ENCODE data around the gene RNU7-1.

Gene RNU7-1

GRCh38 chr12:6966351-6966750 lies 22.7 kb downstream of the RNU7-1 start:
- TF ChIP-seq CTCF (IDR thresholded peaks at IDR 0.05; ENCODE audit: insufficient read depth, low read depth, low read length, missing control alignments) = no peak
- DNase-seq (ENCODE audit: low read depth) = peak; percentile 4
- H3K4me3 ChIP-seq (ENCODE audit: low read depth, low read length) = no peak overlapping the region

- H3K4me3 ChIP-seq (ENCODE audit: low read depth, low read length) = no peak overlapping the region
- DNase-seq (ENCODE audit: low read depth) = no peak
- TF ChIP-seq CTCF (IDR thresholded peaks at IDR 0.05; ENCODE audit: insufficient read depth, low read depth, low read length, missing control alignments) = no peak
Observed at GRCh38 chr12:6967651-6968100, 24.1 kb downstream of the RNU7-1 start.

- no peak for DNase-seq (ENCODE audit: low read depth)
- peak overlapping the region; percentile 70 for H3K4me3 ChIP-seq (ENCODE audit: low read depth, low read length)
- TF ChIP-seq CTCF (IDR thresholded peaks at IDR 0.05; ENCODE audit: insufficient read depth, low read depth, low read length, missing control alignments) = no peak
Observed at GRCh38 chr12:6968426-6968825, 24.8 kb downstream of the RNU7-1 start.

GRCh38 chr12:6970096-6970527 lies 26.5 kb downstream of the RNU7-1 start:
- TF ChIP-seq CTCF (IDR thresholded peaks at IDR 0.05; ENCODE audit: insufficient read depth, low read depth, low read length, missing control alignments) = no peak
- peak; percentile 43 for DNase-seq (ENCODE audit: low read depth)
- H3K4me3 ChIP-seq (ENCODE audit: low read depth, low read length) = peak overlapping the region; percentile 70

- no peak for DNase-seq (ENCODE audit: low read depth)
- H3K4me3 ChIP-seq (ENCODE audit: low read depth, low read length) = no peak overlapping the region
- no peak for TF ChIP-seq CTCF (IDR thresholded peaks at IDR 0.05; ENCODE audit: insufficient read depth, low read depth, low read length, missing control alignments)
Observed at GRCh38 chr12:6974180-6974579, 30.6 kb downstream of the RNU7-1 start.

GRCh38 chr12:6975297-6976032 lies 31.8 kb downstream of the RNU7-1 start:
- DNase-seq (ENCODE audit: low read depth) = peak; percentile 36
- no peak for TF ChIP-seq CTCF (IDR thresholded peaks at IDR 0.05; ENCODE audit: insufficient read depth, low read depth, low read length, missing control alignments)
- H3K4me3 ChIP-seq (ENCODE audit: low read depth, low read length) = no peak overlapping the region

- no peak for DNase-seq (ENCODE audit: low read depth)
- no peak overlapping the region for H3K4me3 ChIP-seq (ENCODE audit: low read depth, low read length)
- TF ChIP-seq CTCF (IDR thresholded peaks at IDR 0.05; ENCODE audit: insufficient read depth, low read depth, low read length, missing control alignments) = no peak
Observed at GRCh38 chr12:6977653-6978052, 34.0 kb downstream of the RNU7-1 start.

All from GM12865 (cell line).